Spleen (tissue), 7 donors: ENCODE results near the gene EHMT1.

Experiments
- CTCF ChIP-seq, 11 experiments: fragments of 200-600 bp in 7 of 11; fragments of 450-650 bp in 4 of 11; sonication (generic) in 4 of 11; IDR thresholded peaks in 8 of 11; conservative IDR thresholded peaks in 3 of 11; 1 replicate in 7 of 11; 2 replicates in 4 of 11; pipeline versions ENCODE4 v1.4.0 to v1.8.0; 2016 to 2021; ENCODE audit warnings: antibody characterized with exemption in 11 of 11, inconsistent platforms in 4 of 11, mild to moderate bottlenecking in 1 of 11
- POLR2A ChIP-seq, 3 donors: fragments of 450-650 bp; IDR thresholded peaks; one replicate each; pipeline ENCODE4 v1.5.1; 2017; ENCODE audit warnings: antibody characterized with exemption in 3 of 3, mild to moderate bottlenecking in 1 of 3
- POLR2AphosphoS5 ChIP-seq, 3 donors: sonication (generic); formaldehyde crosslinking; IDR thresholded peaks; one replicate each; pipeline ENCODE4 v1.5.1; 2017; ENCODE audit warnings: antibody characterized with exemption in 3 of 3
- donor health status: DM: no; HTN: no; CAD: no; lungs with moderate emphysema.
- donor health status: DM: no; HTN: no; CAD: no.
- donor health status: DM: no; HTN: no; CAD: no.

DNA sequence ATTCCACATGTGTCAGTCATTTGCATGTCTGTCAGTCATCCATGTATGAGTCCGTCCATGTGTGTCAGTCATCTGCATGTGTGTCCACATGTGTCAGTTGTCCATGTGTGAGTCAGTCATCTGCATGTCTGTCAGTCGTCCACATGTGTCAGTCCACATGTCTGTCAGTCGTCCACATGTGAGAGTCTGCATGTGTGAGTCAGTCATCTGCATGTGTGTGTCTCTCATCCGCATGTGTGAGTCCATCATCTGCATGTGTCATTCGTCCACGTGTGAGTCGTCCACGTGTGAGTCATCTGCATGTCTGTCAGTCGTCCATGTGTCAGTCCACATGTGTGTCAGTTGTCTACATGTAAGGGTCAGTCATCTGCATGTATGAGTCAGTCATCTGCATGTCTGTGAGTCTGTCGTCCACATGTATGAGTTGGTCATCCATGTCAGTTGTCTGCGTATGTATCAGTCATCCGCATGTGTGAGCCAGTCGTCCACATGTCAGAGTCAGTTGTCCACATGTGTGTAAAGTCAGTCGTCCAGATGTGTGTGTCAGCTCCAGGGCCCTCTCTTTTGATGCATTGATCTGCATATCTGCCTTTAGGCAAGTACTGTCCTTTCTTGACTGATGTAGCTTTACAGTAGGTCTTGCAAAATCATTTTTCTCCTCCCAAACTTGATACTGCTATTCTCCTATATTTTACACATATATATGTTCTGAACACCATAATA lies 186.3 kb downstream of the EHMT1 start:
- TF ChIP-seq POLR2A (IDR thresholded peaks at IDR 0.05) (no peak), CTCF (IDR thresholded peaks at IDR 0.05 in 8 of 11, conservative IDR thresholded peaks at IDR 0.05 in 3 of 11) (no peak), POLR2AphosphoS5 (IDR thresholded peaks at IDR 0.05) (no peak)
